Right lobe of liver (tissue), 6 donors: ENCODE measurements around the gene RHNO1. TPM values are rescaled to one million over a fixed set of nuclear protein-coding genes. Genes with fewer than 3 reads are reported as not detected.

Experiments
- ATAC-seq, 4 donors: fragments of 200-7000 bp; cut with Tn5 transposase; one replicate each; pipeline ENCODE4 v1.9.1; 2020; ENCODE audit warnings: mild to moderate bottlenecking in 4 of 4, moderate library complexity in 4 of 4
- DNase-seq, 3 donors: peaks; one replicate each; pipeline ENCODE4 v3.0.0-alpha.2; 2020
- H3K27ac ChIP-seq, 3 donors: fragments of 200-600 bp; one replicate each; pipeline ENCODE4 v1.8.0; 2022
- H3K27me3 ChIP-seq, 2 donors: fragments of 200-600 bp; one replicate each; pipeline ENCODE4 v1.8.0; 2022
- H3K36me3 ChIP-seq, 4 donors: fragments of 200-600 bp; sonication (generic) in 1 of 4; one replicate each; pipeline versions ENCODE4 v1.5.1 to v1.8.0; 2017 to 2022; ENCODE audit warnings: control low read depth in 1 of 4
- H3K4me1 ChIP-seq, 4 donors: fragments of 200-600 bp; sonication (generic) in 1 of 4; one replicate each; pipeline versions ENCODE4 v1.5.1 to v1.8.0; 2017 to 2022; ENCODE audit warnings: control low read depth in 1 of 4
- H3K4me3 ChIP-seq, 3 donors: fragments of 200-600 bp; one replicate each; pipeline ENCODE4 v1.8.0; 2022
- H3K9me3 ChIP-seq, 4 donors: fragments of 200-600 bp; sonication (generic) in 1 of 4; one replicate each; pipeline versions ENCODE4 v1.5.1 to v1.8.0; 2017 to 2022; ENCODE audit warnings: control low read depth in 1 of 4
- POLR2A ChIP-seq: fragments of 450-650 bp; IDR thresholded peaks from one replicate; pipeline ENCODE4 v1.6.1; 2017; ENCODE audit warnings: antibody characterized with exemption, mild to moderate bottlenecking
- WGBS: methylation state at CpG from one replicate; pipeline ENCODE4 v1.1.6; 2018; ENCODE audit warnings: low coverage, low lambda C conversion rate; ENCODE audit not compliant: insufficient coverage; ENCODE audit errors: missing lambda C conversion rate; 5-methylcytosine and 5-hydroxymethylcytosine counted together
- intact Hi-C, 2 donors: fragments of 100-400 bp; cut with DNase I; formaldehyde crosslinking; loops; one replicate each; pipeline versions ENCODE4 v1.11.2 to v1.14.1; 2022
- total RNA-seq, 6 experiments: library from RNA; depleted of rRNA in 2 of 6; stranded (reverse); fragments of >200 nt in 2 of 6; fragmentation: NEBNext Ultra II Directional in 3 of 6; extraction: Animal tissue kit (Norgen Biotek cat#: 25700) in 3 of 6; gene quantifications; one replicate each; pipeline versions ENCODE4 v1.1.0 to v1.2.4, GENCODE V29; 2016 to 2023
- TF ChIP-seq, protein P1 (sequence below), 4 donors: fragments of 200-600 bp in 3 of 4; fragments of 450-650 bp in 1 of 4; IDR thresholded peaks; one replicate each; pipeline versions ENCODE4 v1.5.1 to v1.8.0; 2016 to 2022; ENCODE audit warnings: antibody characterized with exemption in 4 of 4, mild to moderate bottlenecking in 2 of 4
- donor health status: DM: no; HTN: yes; CAD: no.
- donor health status: DM: no; HTN: no; CAD: no.
- donor health status: DM: no; HTN: no; CAD: no.
- donor health status: DM: no; HTN: yes; CAD: no.
- donor health status: DM: no; HTN: yes; CAD: no.

RHNO1 gene
- total RNA-seq, 6 experiments from 2014 or later = 1.2 to 5.9 (median 3.5) TPM

DNA sequence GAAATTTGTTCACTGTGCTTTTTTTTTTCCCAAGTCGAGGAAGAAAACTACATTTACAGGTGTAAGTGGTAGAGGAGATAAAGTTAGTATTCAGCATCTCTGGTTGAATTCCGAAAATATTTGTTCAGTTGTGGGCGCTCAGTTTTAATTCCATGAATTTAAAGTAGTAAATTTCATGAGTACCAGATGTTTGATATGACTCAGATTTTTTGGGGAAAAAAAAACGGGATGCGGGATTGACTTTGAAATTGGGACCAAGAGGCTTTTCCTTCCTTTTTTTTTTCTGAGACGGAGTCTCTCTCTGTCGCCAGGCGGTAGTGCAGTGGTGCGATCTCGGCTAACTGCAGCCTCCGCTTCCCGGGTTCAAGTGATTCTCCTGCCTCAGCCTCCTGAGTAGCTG, 15.2 kb downstream of the RHNO1 start:
- Histone ChIP-seq H3K4me3 (no peak overlapping the region), H3K36me3 (no peaks in the 10 kb centered on the region), H3K9me3 (no peaks in the 10 kb centered on the region), H3K27ac (no peak overlapping the region), H3K27me3 (no peaks in the 10 kb centered on the region), H3K4me1 (no peaks in the 10 kb centered on the region)
- ATAC-seq = no peak
- TF ChIP-seq, protein P1, sequence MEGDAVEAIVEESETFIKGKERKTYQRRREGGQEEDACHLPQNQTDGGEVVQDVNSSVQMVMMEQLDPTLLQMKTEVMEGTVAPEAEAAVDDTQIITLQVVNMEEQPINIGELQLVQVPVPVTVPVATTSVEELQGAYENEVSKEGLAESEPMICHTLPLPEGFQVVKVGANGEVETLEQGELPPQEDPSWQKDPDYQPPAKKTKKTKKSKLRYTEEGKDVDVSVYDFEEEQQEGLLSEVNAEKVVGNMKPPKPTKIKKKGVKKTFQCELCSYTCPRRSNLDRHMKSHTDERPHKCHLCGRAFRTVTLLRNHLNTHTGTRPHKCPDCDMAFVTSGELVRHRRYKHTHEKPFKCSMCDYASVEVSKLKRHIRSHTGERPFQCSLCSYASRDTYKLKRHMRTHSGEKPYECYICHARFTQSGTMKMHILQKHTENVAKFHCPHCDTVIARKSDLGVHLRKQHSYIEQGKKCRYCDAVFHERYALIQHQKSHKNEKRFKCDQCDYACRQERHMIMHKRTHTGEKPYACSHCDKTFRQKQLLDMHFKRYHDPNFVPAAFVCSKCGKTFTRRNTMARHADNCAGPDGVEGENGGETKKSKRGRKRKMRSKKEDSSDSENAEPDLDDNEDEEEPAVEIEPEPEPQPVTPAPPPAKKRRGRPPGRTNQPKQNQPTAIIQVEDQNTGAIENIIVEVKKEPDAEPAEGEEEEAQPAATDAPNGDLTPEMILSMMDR (IDR thresholded peaks at IDR 0.05) = no peak
- TF ChIP-seq POLR2A = no peak
- WGBS = 83% methylated on average over 12 of the region's 12 CpGs
- no peak for DNase-seq
- intact Hi-C loops = no loop called here

DNA sequence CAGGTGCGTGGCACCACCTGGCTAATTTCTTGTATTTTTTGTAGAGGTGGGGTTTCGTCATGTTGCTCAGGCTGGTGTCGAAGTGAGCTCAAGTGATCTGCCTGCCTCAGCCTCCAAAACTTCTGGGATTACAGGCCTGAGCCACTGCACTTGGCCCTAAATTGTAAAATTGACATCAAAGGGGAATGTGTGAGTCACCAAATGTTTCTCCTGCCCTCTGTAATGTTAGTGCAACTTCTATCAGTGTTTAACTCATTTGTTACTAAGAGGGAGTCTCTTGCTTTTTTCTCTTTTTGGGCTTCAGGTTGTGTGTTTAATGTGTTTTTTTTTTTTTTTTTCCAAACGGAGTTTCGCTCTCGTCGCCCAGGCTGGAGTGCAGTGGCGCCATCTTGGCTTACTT, 16.0 kb downstream of the RHNO1 start:
- ATAC-seq (peak in 1 of 4 donors; percentile 14), DNase-seq (no peak)
- Histone ChIP-seq H3K4me1 (no peaks in the 10 kb centered on the region), H3K4me3 (no peak overlapping the region), H3K9me3 (no peaks in the 10 kb centered on the region), H3K36me3 (no peaks in the 10 kb centered on the region), H3K27ac (peak overlapping the region in 1 of 3 donors; percentile 4), H3K27me3 (no peaks in the 10 kb centered on the region)
- WGBS = 71% methylated on average over 2 of the region's 8 CpGs
- intact Hi-C loops = no loop called here
- TF ChIP-seq, protein P1 (IDR thresholded peaks at IDR 0.05) = no peak
- no peak for TF ChIP-seq POLR2A

DNA sequence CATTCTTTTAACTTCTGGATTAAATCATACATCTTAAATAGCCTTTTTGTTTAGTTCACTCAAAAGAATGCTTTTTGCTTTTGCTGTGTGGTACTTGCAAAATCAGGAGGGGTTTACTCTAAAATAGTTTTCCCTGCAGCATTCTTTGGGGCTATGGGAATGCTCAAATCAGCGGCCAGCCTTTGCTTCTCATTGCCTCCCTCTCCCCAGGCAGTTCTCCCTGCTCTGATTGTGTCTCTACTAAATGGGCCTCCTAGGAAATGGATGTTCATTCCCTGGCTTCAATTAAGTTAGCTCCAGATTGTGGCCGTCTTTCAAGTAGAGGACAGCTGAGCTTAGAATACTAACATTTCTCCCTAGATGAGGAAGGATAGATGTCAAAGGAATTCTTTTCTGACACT, 18.0 kb downstream of the RHNO1 start:
- Histone ChIP-seq H3K4me3 (no peak overlapping the region), H3K27ac (no peak overlapping the region), H3K36me3 (no peaks in the 10 kb centered on the region), H3K4me1 (no peaks in the 10 kb centered on the region), H3K27me3 (no peaks in the 10 kb centered on the region), H3K9me3 (no peaks in the 10 kb centered on the region)
- 31% methylated on average over 2 of the region's 2 CpGs for WGBS
- no peak for TF ChIP-seq POLR2A
- TF ChIP-seq, protein P1 (IDR thresholded peaks at IDR 0.05) = no peak
- ATAC-seq = no peak
- no peak for DNase-seq
- intact Hi-C loops = no loop called here

- Histone ChIP-seq H3K4me1 (no peaks in the 10 kb centered on the region), H3K4me3 (no peak overlapping the region), H3K9me3 (no peaks in the 10 kb centered on the region), H3K27me3 (no peaks in the 10 kb centered on the region), H3K36me3 (no peaks in the 10 kb centered on the region), H3K27ac (no peak overlapping the region)
- TF ChIP-seq, protein P1 (IDR thresholded peaks at IDR 0.05) = no peak
- TF ChIP-seq POLR2A = no peak
- 61% methylated on average over 2 of the region's 2 CpGs for WGBS
- peak in 1 of 4 donors; percentile 7 for ATAC-seq
- no peak for DNase-seq
- intact Hi-C loops = no loop called here
Measured at GRCh38 chr12:2895511-2895910, 18.5 kb downstream of the RHNO1 start.

- H3K9me3 ChIP-seq = no peaks in the 10 kb centered on the region
- DNase-seq (no peak), ATAC-seq (no peak)
- no peak overlapping the region for H3K27ac ChIP-seq
- no peak overlapping the region for H3K4me3 ChIP-seq
- no peaks in the 10 kb centered on the region for H3K4me1 ChIP-seq
- WGBS = 100% methylated on average over 1 of the region's 5 CpGs
- H3K36me3 ChIP-seq = no peaks in the 10 kb centered on the region
- no peaks in the 10 kb centered on the region for H3K27me3 ChIP-seq
- TF ChIP-seq POLR2A = no peak
- TF ChIP-seq, protein P1 (IDR thresholded peaks at IDR 0.05) = no peak
- intact Hi-C loops = no loop called here
Measured at GRCh38 chr12:2897418-2897817, 20.4 kb downstream of the RHNO1 start.
